ENCODE measurements around the gene DNAJC7.

- TF ChIP-seq FOXP2 (optimal IDR thresholded peaks at IDR 0.05; ENCODE audit: borderline replicate concordance, extremely low read depth, extremely low read length, insufficient read depth): peak; percentile 39
- no peak for TF ChIP-seq POLR2AphosphoS5 (IDR thresholded peaks at IDR 0.05; ENCODE audit: low read depth, low read length)
- TF ChIP-seq SIN3A (IDR thresholded peaks at IDR 0.05; ENCODE audit: borderline replicate concordance, insufficient read depth, low read length): no peak
- no peak for TF ChIP-seq REST (IDR thresholded peaks at IDR 0.05; ENCODE audit: insufficient read depth in 1 of 2, low read depth in 2 of 2, low read length in 2 of 2)
Observed at GRCh38 chr17:42023524-42024349, 6.5 kb upstream of the DNAJC7 start.

Measured in PFSK-1 (cell line).